IPS-20b (cell line): ENCODE measurements around the gene SOX15.

Source experiments
- H3K27ac ChIP-seq: one replicate; pipeline ENCODE4 v1.5.1; 2013; ENCODE audit warnings: low read length
- H3K27me3 ChIP-seq: 2 replicates; pipeline ENCODE4 v1.6.1; 2013; ENCODE audit warnings: mild to moderate bottlenecking, low read length, inconsistent platforms; ENCODE audit not compliant: insufficient read depth
- H3K36me3 ChIP-seq: 2 replicates; pipeline ENCODE4 v1.6.1; 2013; ENCODE audit warnings: low read depth, mild to moderate bottlenecking, inconsistent platforms, low read length, moderate library complexity; ENCODE audit not compliant: insufficient read depth
- H3K4me1 ChIP-seq: 2 replicates; pipeline ENCODE4 v1.6.1; 2013; ENCODE audit warnings: mild to moderate bottlenecking, control low read depth, inconsistent platforms, low read length, moderate library complexity; ENCODE audit not compliant: insufficient read depth
- H3K4me3 ChIP-seq: 2 replicates; pipeline ENCODE4 v1.5.1; 2013; ENCODE audit warnings: mild to moderate bottlenecking, low read length, inconsistent platforms
- H3K9ac ChIP-seq: 2 replicates; pipeline ENCODE4 v1.6.1; 2013; ENCODE audit warnings: low read depth, mild to moderate bottlenecking, inconsistent platforms, low read length, moderate library complexity
- H3K9me3 ChIP-seq: 2 replicates; pipeline ENCODE4 v1.6.1; 2013; ENCODE audit warnings: mild to moderate bottlenecking, low read depth, low read length, inconsistent platforms; ENCODE audit not compliant: insufficient read depth

The SOX15 gene

GRCh38 chr17:7549401-7550055 is 40.4 kb downstream of the SOX15 start:
- H3K27me3 ChIP-seq: peaks cover 20% of the 10 kb centered on the region; the same call in 1 of the 2 replicates
- peak overlapping the region; percentile 77; the same call in 1 of the 2 replicates for H3K4me3 ChIP-seq
- H3K36me3 ChIP-seq: no peaks in the 10 kb centered on the region
- no peaks in the 10 kb centered on the region for H3K9me3 ChIP-seq
- H3K4me1 ChIP-seq: no peaks in the 10 kb centered on the region
- no peak overlapping the region for H3K9ac ChIP-seq
- H3K27ac ChIP-seq: no peak overlapping the region

GRCh38 chr17:7548585-7549400 is 41.1 kb downstream of the SOX15 start, which contains the start of gene TNFSF12:
Gene TNFSF12 (plus strand): TSS chr17:7549058. CDS start chr17:7549154, 96 bp downstream.
- Histone ChIP-seq H3K9ac (peak within 1 kb of the TSS; percentile 50; the same call in 1 of the 2 replicates), H3K27me3 (peaks cover 23% of the 10 kb centered on the region; the same call in 1 of the 2 replicates), H3K36me3 (no peaks in the 10 kb centered on the region), H3K4me3 (peak within 1 kb of the TSS; percentile 77), H3K9me3 (no peaks in the 10 kb centered on the region), H3K27ac (no peak within 1 kb of the TSS), H3K4me1 (no peaks in the 10 kb centered on the region)

GRCh38 chr17:7544911-7545310 is 45.0 kb downstream of the SOX15 start:
- H3K4me1 ChIP-seq: no peaks in the 10 kb centered on the region
- peaks cover 32% of the 10 kb centered on the region for H3K27me3 ChIP-seq
- H3K36me3 ChIP-seq: no peaks in the 10 kb centered on the region
- H3K9ac ChIP-seq: no peak overlapping the region
- H3K9me3 ChIP-seq: no peaks in the 10 kb centered on the region
- no peak overlapping the region for H3K27ac ChIP-seq
- H3K4me3 ChIP-seq: no peak overlapping the region

- H3K27me3 ChIP-seq: peaks cover 12% of the 10 kb centered on the region; the same call in 1 of the 2 replicates
- H3K36me3 ChIP-seq: no peaks in the 10 kb centered on the region
- peaks cover 3% of the 10 kb centered on the region; the same call in 1 of the 2 replicates for H3K9me3 ChIP-seq
- H3K9ac ChIP-seq: no peak overlapping the region
- no peak overlapping the region for H3K4me3 ChIP-seq
- H3K4me1 ChIP-seq: no peaks in the 10 kb centered on the region
- H3K27ac ChIP-seq: no peak overlapping the region
These were observed 48.7 kb downstream of the SOX15 start for GRCh38 chr17:7541074-7541621.

GRCh38 chr17:7538891-7539545 is 50.9 kb downstream of the SOX15 start:
- no peaks in the 10 kb centered on the region for H3K36me3 ChIP-seq
- H3K27me3 ChIP-seq: peaks cover 12% of the 10 kb centered on the region; the same call in 1 of the 2 replicates
- no peaks in the 10 kb centered on the region for H3K4me1 ChIP-seq
- H3K4me3 ChIP-seq: no peak overlapping the region
- no peak overlapping the region for H3K9ac ChIP-seq
- peaks cover 3% of the 10 kb centered on the region; the same call in 1 of the 2 replicates for H3K9me3 ChIP-seq
- H3K27ac ChIP-seq: no peak overlapping the region
